Activated naive CD4-positive, alpha-beta T cell treated with anti-CD3 and anti-CD28 coated beads, Interleukin-2, amount 50 U/mL, for 24 hours (primary cell): ENCODE results near the gene ZNRF2.
"Not testable (repeated sequence)": the region's sequence is repeated elsewhere in the genome, so short reads cannot be mapped to it uniquely, and the experiment has no call there.

ENCODE experiments used
- H3K27ac Mint-ChIP-seq: one replicate; pipeline ENCODE4 v1.8.0; 2021; ENCODE audit warnings: mild to moderate bottlenecking, mixed read lengths
- H3K27me3 Mint-ChIP-seq: one replicate; pipeline ENCODE4 v1.8.0; 2021; ENCODE audit warnings: mixed read lengths
- H3K36me3 Mint-ChIP-seq: one replicate; pipeline ENCODE4 v1.8.0; 2021; ENCODE audit warnings: mixed read lengths
- H3K4me1 Mint-ChIP-seq: one replicate; pipeline ENCODE4 v1.8.0; 2021; ENCODE audit warnings: mixed read lengths
- H3K4me3 Mint-ChIP-seq: one replicate; pipeline ENCODE4 v1.8.0; 2021; ENCODE audit warnings: mild to moderate bottlenecking, mixed read lengths
- H3K9me3 Mint-ChIP-seq: one replicate; pipeline ENCODE4 v1.8.0; 2021; ENCODE audit warnings: mixed read lengths

The ZNRF2 gene

DNA sequence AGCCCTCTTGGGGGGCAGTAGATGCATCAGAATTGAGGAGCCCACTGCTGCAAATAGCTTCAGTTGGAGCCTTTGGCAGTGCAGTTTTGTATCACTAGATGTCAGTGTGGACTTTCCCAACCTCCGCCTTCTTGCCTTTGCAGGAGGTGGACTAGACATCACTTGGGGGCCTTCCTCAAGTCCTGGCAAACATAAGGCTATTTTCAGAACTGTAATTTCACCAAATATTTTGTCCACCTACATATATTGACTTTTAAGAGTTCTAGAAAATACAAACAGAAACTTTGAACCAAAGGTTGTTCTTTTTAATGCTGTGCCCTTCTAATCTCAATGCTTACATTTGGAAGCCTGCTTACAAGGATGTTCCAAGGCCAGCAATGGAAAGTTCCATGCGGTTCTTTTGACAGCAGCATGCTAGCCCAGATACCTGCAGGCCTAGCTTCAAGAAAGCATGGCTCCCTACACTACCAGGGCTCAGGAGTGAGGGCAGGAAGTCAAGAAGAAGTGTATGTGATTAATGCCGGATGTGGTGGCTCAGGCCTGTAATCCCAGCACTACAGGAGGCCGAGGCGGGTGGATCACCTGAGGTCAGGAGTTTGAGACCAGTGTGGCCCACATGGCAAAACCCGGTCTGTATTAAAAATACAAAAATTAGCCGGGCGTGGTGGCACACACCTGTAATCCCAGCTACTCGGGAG, 8.0 kb upstream of the ZNRF2 start:
- Mint-ChIP-seq H3K9me3 (no peaks in the 10 kb centered on the region), H3K4me1 (no peaks in the 10 kb centered on the region), H3K27ac (no peak overlapping the region), H3K27me3 (no peaks in the 10 kb centered on the region), H3K4me3 (no peak overlapping the region), H3K36me3 (no peaks in the 10 kb centered on the region)

DNA sequence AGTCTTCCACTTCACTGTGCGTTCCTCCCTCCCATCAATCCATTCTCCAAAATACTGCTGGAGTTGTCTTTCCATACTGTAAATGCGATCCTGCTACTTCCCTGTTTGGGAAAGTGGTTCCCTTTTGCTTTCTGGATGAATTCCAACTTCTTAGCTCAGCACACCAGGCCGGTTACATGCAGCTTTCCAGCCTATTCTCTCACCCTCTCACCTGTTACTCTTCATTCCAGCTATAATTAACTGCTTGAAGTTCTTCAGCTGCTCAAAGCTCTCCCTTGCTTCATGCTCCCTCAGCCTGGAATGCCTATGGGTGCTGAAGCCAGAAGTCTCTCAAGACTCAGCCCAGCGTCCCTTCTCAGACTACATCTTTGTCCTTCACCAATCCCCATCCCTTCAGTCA, 6.0 kb upstream of the ZNRF2 start:
- Mint-ChIP-seq H3K4me1 (peaks cover 8% of the 10 kb centered on the region), H3K9me3 (no peaks in the 10 kb centered on the region), H3K36me3 (no peaks in the 10 kb centered on the region), H3K27ac (no peak overlapping the region), H3K4me3 (no peak overlapping the region), H3K27me3 (no peaks in the 10 kb centered on the region)

DNA sequence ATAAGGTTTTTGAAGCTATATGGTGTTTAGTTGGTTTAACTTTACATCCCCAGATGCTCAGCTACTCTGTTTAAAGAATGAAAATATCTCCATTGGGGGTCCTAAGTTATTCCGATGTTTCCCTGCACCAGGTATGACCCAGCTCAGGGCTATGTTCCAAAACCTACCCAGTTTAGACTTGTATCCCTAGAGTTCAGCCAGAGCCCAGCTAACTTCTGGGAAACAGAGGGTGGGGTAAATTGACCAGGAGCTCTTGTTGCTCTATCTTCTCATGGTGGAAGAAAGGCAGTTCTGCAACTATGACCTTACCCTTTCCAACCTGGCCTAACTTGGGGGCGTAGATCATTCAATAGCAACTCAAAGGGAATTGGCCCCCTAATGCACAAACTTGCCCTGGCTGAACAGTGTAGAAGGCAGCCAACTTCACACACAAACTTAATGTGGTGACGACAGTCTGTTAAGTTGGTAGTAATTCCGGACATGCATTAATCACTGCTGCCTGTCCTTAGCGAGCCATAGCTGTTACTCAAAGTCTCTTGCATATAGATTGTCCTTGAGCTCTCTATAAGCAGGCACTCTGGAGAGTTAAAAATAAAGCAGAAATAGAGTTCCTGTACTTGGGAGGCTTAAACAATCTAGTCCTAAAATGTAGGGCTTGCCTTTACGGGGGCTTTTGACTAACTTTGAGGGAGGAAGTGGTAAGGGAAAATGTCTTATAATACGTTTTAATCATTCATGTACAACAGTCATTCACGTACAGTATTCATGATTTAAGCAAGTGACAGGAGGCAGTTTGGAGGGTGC, 5.3 kb upstream of the ZNRF2 start:
- Mint-ChIP-seq H3K9me3 (no peaks in the 10 kb centered on the region), H3K36me3 (no peaks in the 10 kb centered on the region), H3K27me3 (no peaks in the 10 kb centered on the region), H3K27ac (no peak overlapping the region), H3K4me3 (no peak overlapping the region), H3K4me1 (peaks cover 12% of the 10 kb centered on the region)

DNA sequence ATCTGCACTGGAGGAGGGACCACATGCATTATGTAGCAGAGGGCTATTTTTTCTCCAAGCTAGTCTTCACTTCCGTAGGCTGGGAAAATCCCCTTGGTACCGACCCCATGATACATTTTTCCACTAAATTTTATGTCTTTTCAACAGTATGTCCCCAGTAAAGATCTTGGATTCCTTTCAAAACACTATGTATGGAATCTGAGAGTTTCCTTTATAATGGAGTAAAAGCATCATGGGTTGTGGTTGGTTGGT, 4.8 kb upstream of the ZNRF2 start:
- Mint-ChIP-seq H3K4me3 (no peak overlapping the region), H3K27me3 (no peaks in the 10 kb centered on the region), H3K9me3 (no peaks in the 10 kb centered on the region), H3K4me1 (peaks cover 13% of the 10 kb centered on the region), H3K36me3 (no peaks in the 10 kb centered on the region), H3K27ac (no peak overlapping the region)

DNA sequence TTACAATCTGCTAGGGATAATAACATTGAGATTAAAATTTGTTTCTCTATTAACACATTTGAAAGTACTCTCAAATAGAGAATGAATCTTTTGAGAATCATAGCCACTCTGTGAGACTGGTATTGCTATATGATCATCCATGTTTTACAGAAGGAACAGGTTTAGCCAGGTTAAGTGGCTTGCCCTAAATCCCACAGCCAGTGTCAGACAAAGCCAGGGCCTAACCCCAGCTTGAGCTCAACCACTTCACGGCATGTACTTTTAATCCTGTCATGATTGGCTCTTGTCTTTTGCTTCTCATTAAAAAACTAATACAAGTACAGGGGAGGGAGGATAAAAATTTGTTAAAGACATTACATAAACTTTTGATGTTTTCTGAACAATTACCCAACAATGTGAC, 3.8 kb upstream of the ZNRF2 start:
- no peaks in the 10 kb centered on the region for H3K27me3 Mint-ChIP-seq
- no peaks in the 10 kb centered on the region for H3K36me3 Mint-ChIP-seq
- H3K27ac Mint-ChIP-seq, result no peak overlapping the region
- H3K4me3 Mint-ChIP-seq, result no peak overlapping the region
- peaks cover 13% of the 10 kb centered on the region for H3K4me1 Mint-ChIP-seq
- no peaks in the 10 kb centered on the region for H3K9me3 Mint-ChIP-seq

DNA sequence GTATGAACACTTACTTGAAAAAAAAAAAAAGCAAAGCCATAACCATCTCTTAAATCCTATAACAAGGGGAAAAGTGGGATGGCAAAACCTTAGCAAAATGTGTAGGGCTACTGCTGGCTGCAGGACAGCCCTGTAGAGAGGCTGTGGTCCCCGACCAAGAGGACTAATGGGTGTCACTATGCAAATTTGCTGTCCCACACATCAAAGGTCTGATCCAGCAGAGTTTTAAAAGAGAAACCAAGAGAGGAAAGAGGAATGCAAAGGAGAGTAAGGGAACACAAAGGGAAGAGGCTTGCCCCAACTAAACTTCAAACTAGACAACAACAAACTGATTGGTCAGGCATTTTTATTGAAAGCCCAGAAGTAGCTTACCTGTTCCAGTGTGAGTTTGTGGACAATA, 3.1 kb upstream of the ZNRF2 start:
- no peak overlapping the region for H3K27ac Mint-ChIP-seq
- H3K27me3 Mint-ChIP-seq, result no peaks in the 10 kb centered on the region
- H3K36me3 Mint-ChIP-seq, result no peaks in the 10 kb centered on the region
- H3K9me3 Mint-ChIP-seq, result no peaks in the 10 kb centered on the region
- H3K4me1 Mint-ChIP-seq, result peaks cover 19% of the 10 kb centered on the region
- H3K4me3 Mint-ChIP-seq, result no peak overlapping the region

DNA sequence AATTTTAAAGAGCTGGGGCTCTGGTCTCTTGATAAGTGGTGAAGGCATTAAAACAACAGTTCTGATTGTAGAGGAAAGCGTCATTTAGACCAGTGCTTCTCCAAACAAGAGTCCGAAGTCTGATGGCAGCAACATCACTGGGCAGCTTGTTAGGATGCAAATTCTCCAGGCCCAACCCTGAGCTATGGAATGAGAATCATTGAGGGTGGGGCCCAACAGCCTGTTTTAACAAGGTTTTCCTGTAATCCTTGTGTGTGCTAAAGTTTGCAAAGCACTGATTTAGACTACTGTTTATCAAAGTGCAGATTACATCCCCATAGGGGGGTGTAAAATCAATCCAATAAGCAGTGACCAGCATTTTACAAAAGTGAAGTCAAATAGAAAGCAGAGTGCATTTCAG, 2.6 kb upstream of the ZNRF2 start:
- no peak overlapping the region for H3K27ac Mint-ChIP-seq
- peaks cover 24% of the 10 kb centered on the region for H3K4me1 Mint-ChIP-seq
- H3K27me3 Mint-ChIP-seq, result no peaks in the 10 kb centered on the region
- no peaks in the 10 kb centered on the region for H3K36me3 Mint-ChIP-seq
- no peaks in the 10 kb centered on the region for H3K9me3 Mint-ChIP-seq
- no peak overlapping the region for H3K4me3 Mint-ChIP-seq

DNA sequence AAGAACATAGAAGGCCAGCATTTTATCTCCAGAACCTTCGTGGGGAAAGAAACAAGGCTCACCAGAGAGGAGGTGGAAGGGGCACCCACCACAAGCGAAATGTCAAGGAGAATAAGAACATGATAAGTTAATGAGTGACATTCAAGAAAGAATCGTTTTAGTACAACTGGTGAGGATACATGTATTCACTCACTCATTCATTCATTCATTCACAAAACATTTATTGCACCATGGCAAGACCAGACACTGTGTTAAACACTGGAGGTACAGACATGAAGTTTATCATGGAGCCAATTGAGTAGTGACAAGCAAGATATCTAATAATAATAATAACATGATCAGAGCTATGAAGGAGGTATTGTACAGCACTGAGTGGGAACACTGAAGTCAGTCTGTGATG, 1.7 kb upstream of the ZNRF2 start:
- no peaks in the 10 kb centered on the region for H3K36me3 Mint-ChIP-seq
- no peak overlapping the region for H3K4me3 Mint-ChIP-seq
- no peaks in the 10 kb centered on the region for H3K27me3 Mint-ChIP-seq
- H3K9me3 Mint-ChIP-seq, result no peaks in the 10 kb centered on the region
- H3K4me1 Mint-ChIP-seq, result peaks cover 31% of the 10 kb centered on the region
- H3K27ac Mint-ChIP-seq, result peak overlapping the region; percentile 56

DNA sequence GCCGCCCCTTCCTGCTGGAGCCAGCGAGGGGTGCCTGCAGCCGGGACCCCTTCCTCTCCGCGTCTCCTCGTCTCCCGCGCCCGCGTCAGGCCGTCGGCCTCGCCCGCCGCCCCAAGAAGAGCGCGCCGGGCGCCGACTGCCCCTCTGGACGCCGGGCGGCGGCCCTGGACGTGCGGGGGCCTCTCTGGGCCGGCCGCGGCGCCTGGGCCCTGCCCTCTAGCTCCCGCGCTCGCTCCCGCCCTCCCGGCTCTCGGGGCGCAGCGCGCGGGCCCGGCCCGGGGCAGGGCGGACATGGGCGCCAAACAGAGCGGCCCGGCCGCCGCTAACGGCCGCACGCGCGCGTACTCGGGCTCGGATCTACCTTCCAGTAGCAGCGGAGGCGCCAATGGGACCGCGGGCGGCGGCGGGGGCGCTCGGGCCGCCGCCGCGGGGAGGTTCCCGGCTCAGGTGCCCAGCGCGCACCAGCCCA, 704 bp downstream of the ZNRF2 start:
- Mint-ChIP-seq H3K9me3 (no peaks in the 10 kb centered on the region), H3K36me3 (no peaks in the 10 kb centered on the region), H3K27me3 (no peaks in the 10 kb centered on the region), H3K4me3 (peak overlapping the region; percentile 81), H3K4me1 (peaks cover 53% of the 10 kb centered on the region), H3K27ac (no peak overlapping the region)

DNA sequence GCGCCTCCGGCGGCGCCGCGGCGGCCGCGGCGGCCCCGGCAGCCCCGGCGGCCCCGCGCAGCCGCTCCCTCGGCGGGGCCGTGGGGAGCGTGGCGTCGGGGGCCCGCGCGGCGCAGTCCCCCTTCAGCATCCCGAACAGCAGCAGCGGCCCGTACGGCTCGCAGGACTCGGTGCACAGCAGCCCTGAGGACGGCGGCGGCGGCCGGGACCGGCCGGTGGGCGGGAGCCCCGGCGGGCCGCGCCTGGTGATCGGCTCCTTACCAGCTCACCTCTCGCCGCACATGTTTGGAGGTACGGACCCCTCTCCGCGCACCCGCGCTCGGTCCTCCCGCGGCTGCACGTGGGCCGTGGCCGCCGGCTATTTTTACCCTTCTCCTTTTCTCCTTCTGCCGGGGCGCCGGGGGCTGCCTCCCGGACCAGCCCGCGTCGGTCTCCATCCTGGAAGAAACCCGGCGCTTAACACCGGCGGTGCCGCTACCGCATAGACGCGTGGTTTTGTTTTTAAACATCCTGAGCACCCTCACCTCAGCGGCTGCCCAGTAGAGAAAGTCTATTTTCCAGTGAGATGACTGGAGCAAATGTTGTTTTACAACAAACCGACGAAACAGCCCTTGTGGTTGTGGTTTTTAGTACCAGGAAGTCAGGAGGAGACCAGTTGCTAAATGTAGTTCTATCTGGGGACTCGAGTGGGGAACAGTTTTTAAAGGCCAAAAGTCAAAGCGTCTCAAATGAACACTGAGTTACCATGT, 1.3 kb downstream of the ZNRF2 start:
- H3K4me1 Mint-ChIP-seq, result peaks cover 59% of the 10 kb centered on the region

DNA sequence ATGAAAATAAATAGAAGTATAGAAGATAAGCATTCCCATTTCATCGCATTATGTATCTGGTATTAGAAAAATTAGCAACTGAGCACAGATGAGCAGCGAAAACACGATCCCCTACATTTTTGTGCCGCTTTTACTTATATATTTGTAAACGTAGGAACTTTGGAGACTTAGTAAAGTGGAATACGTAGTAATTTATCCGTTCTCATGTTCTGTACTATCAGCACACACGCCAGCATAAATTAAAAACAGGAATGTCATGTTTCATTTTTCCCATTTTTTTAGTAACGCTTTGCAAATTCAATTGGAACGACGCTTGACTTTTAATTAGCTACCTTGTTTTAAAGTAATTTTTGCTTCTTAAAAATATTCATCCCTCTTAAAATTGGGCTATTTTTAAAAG, 2.4 kb downstream of the ZNRF2 start:
- Mint-ChIP-seq H3K4me1 (peaks cover 69% of the 10 kb centered on the region), H3K4me3 (peak overlapping the region; percentile 94), H3K27ac (peak overlapping the region; percentile 97), H3K36me3 (peaks cover 3% of the 10 kb centered on the region), H3K9me3 (no peaks in the 10 kb centered on the region), H3K27me3 (no peaks in the 10 kb centered on the region)

More for the DNA sequence above, 1.3 kb downstream of the ZNRF2 start:
- no peaks in the 10 kb centered on the region for H3K27me3 Mint-ChIP-seq
- H3K36me3 Mint-ChIP-seq, result no peaks in the 10 kb centered on the region
- H3K4me3 Mint-ChIP-seq, result peak overlapping the region; percentile 94
- peak overlapping the region; percentile 97 for H3K27ac Mint-ChIP-seq
- H3K9me3 Mint-ChIP-seq, result no peaks in the 10 kb centered on the region

DNA sequence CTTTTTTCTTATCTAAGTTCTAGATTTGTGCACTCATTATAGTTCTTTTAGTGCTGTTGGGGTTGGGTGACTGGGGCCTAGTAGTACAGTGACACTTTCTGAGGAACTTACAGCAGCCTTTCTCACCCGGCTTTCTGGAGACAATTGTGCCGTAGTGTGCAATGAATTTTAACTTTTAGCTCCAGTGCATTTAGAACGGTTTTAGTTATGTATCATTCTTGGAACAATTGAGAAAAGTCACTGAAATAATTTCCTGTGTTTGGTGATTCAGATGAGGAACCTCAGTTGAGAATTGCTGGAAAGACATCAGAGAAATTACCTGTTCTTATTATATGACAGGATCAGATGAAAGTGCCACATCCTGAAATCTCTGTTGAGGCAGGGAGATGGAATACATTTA, 3.2 kb downstream of the ZNRF2 start:
- Mint-ChIP-seq H3K4me1 (peaks cover 75% of the 10 kb centered on the region), H3K4me3 (peak overlapping the region; percentile 53)
- H3K9me3 Mint-ChIP-seq, H3K36me3 Mint-ChIP-seq, H3K27ac Mint-ChIP-seq, H3K27me3 Mint-ChIP-seq: not testable (repeated sequence)

DNA sequence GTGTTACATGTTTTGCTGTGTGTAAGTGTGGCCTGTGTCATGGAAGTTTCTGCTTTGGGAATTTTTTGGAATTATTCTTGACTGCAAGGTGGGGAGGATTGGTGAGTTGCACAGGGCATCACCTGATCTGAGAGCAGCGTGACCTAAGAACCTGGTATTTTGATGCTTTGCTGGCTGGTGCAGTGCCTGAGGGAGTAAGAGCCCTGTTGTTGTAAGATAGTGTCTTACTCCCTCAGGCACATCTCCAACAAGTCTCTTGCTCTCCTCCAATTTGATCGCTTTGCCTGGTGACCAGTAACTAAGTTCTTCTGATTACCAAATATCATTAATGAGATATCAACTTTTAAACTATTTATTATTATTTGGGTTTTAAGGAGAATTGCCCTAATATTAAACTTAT, 5.2 kb downstream of the ZNRF2 start:
- not testable (repeated sequence) for H3K4me3 Mint-ChIP-seq, H3K27me3 Mint-ChIP-seq, H3K36me3 Mint-ChIP-seq, H3K9me3 Mint-ChIP-seq, H3K27ac Mint-ChIP-seq
- peaks cover 80% of the 10 kb centered on the region for H3K4me1 Mint-ChIP-seq

DNA sequence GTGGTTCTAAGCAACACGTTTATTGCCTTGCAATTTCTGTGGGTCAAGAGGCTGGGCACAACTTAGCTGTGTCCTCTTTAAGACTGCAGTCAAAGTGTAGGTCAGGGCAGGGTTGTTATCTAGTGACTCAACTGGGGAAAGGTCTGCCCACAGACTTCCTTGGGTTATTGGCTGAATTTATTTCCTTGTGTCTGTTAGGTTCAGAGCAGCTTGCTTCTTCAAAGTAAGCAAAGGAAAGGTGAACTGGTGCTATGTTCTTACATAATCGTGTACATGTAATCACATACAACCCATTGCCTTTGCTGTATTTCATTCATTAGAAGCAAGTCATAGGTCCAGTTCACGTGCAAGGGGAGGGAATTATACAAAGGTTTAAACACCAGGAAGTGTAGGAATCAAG, 5.9 kb downstream of the ZNRF2 start:
- not testable (repeated sequence) for H3K4me3 Mint-ChIP-seq, H3K9me3 Mint-ChIP-seq, H3K27ac Mint-ChIP-seq, H3K36me3 Mint-ChIP-seq, H3K27me3 Mint-ChIP-seq
- H3K4me1 Mint-ChIP-seq, result peaks cover 86% of the 10 kb centered on the region

DNA sequence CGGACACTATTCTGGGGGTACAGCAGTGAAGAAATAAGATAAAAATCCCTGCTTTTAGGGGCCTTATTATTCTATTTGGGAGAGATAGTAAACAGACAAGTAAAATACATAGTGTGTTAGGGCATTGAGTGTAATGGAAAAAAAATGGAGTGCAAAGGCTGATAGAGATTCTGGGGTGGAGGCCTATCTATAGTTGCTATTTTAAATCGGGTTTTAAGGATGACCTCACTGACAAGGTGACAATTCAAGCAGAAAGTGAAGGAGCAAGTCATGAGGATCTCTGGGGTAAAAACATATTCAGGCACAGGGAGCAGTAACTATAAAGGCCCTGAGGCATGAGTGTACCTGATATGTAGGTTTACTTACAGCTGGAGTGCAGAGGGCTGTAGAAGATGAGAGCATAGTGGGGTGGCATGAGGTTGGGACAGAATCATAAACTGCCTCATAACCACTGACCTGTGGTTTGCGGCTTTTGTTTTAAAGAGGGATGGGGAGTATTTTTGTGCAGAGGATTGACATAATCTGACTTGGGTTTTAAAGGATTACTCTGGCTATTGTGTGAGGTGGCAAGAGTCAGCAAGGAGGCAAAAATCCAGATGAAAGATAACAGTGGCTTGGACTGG, 8.1 kb downstream of the ZNRF2 start:
- H3K4me1 Mint-ChIP-seq, result peaks cover 92% of the 10 kb centered on the region
- not testable (repeated sequence) for H3K27ac Mint-ChIP-seq, H3K4me3 Mint-ChIP-seq, H3K36me3 Mint-ChIP-seq, H3K27me3 Mint-ChIP-seq, H3K9me3 Mint-ChIP-seq

DNA sequence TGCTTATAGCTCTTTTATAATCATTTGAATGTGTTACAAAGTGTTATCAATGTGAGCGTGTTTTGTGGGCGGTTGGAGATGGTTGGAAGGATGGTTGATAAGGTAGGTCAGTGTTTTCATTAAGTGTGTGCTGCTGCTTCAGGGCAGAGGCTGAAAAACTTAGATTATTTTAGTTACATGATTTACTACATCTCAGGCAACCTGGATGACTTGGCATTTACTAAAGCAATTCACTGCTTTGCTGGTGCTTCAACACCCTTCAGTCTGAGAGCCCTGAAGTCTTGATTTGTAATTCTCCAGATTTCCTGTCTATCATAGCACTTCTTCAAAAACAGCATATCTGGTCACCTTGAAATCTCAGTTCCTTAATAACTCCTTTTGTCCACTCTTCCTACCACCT, 11.9 kb downstream of the ZNRF2 start:
- H3K4me1 Mint-ChIP-seq, result peaks cover 75% of the 10 kb centered on the region
- H3K27me3 Mint-ChIP-seq, H3K9me3 Mint-ChIP-seq, H3K4me3 Mint-ChIP-seq, H3K27ac Mint-ChIP-seq: not testable (repeated sequence)
- H3K36me3 Mint-ChIP-seq, result peaks cover 10% of the 10 kb centered on the region
